ENCODE results near the gene PARD6B. TPM values are rescaled to one million over a fixed set of nuclear protein-coding genes. Genes with fewer than 3 reads are reported as not detected.

Gene PARD6B
- total RNA-seq, 1 donor from 2014 or later, result 13.1 TPM

DNA sequence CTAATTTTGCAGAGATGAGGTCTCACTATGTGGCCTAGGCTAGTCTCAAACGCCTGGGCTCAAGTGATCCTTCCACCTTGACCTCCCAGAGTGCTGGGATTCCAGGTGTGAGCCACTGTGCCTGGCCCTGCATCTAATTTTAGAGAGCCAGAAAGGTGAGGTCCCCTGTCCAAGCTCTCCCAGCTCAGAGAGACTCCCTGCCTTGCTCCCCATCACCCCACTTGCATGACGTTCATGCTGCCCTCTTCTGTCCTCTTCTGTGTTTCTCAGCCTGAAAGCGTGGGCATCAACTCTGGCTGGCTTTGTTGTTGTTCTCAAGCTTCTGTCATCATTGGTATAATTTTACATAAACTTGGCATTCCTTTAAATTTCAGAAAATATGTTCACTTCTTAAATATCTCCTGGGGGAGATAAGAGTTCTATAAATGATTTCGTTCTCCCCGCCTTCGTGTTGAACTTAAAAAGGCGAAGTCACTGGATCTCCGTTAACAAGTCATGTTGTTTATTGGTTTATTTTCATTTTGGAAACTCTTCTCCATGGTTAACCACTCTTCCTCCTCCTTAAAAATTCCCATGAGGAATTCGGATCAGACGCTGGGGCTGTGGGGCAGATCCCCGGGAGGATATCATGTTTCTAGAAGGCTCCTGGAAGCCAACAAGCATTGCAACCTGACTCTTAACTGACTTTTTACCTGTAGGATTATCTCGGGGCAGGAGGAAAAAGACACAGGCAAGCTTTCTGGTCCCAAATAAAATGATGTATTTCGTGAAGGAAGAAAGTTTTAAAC lies 13.2 kb upstream of the PARD6B start:
- Mint-ChIP-seq H3K27me3 (ENCODE audit: low read depth, unreplicated experiment) (peaks cover 4% of the 10 kb centered on the region), H3K27ac (ENCODE audit: unreplicated experiment) (no peak overlapping the region), H3K36me3 (ENCODE audit: low read depth, unreplicated experiment) (no peaks in the 10 kb centered on the region), H3K4me3 (ENCODE audit: unreplicated experiment) (no peak overlapping the region), H3K9me3 (ENCODE audit: unreplicated experiment) (no peaks in the 10 kb centered on the region), H3K4me1 (ENCODE audit: low read depth, unreplicated experiment) (peaks cover 2% of the 10 kb centered on the region)
- no peaks in the 10 kb centered on the region for H4K20me1 ChIP-seq (ENCODE audit: insufficient read depth, low read length)
- no peak for TF ChIP-seq CTCF (IDR thresholded peaks at IDR 0.05; ENCODE audit: insufficient read depth, low read depth, low read length)
- no peak for TF ChIP-seq EZH2 (IDR thresholded peaks at IDR 0.05; ENCODE audit: insufficient read depth, low read length)
- H3K4me3 ChIP-seq (ENCODE audit: insufficient read depth, low read depth, low read length), result no peak overlapping the region
- H3K9me3 ChIP-seq (ENCODE audit: insufficient read depth, low read depth, low read length), result no peaks in the 10 kb centered on the region
- H3K9ac ChIP-seq (ENCODE audit: low read length), result no peak overlapping the region
- FAIRE-seq (no peak), DNase-seq (ENCODE audit: low read depth) (no peak)
- H3K27me3 ChIP-seq (ENCODE audit: insufficient read depth, low read length), result no peaks in the 10 kb centered on the region
- H3K4me2 ChIP-seq (ENCODE audit: low read length), result no peak overlapping the region
- no peaks in the 10 kb centered on the region for H3K79me2 ChIP-seq (ENCODE audit: insufficient read depth, low read length)
- H3K4me1 ChIP-seq (ENCODE audit: insufficient read depth, low read length), result no peaks in the 10 kb centered on the region
- H2AFZ ChIP-seq (ENCODE audit: low read depth, low read length), result no peak overlapping the region
- H3K36me3 ChIP-seq (ENCODE audit: insufficient read depth, low read length), result no peaks in the 10 kb centered on the region
- no peak overlapping the region for H3K27ac ChIP-seq (ENCODE audit: low read depth, low read length)

DNA sequence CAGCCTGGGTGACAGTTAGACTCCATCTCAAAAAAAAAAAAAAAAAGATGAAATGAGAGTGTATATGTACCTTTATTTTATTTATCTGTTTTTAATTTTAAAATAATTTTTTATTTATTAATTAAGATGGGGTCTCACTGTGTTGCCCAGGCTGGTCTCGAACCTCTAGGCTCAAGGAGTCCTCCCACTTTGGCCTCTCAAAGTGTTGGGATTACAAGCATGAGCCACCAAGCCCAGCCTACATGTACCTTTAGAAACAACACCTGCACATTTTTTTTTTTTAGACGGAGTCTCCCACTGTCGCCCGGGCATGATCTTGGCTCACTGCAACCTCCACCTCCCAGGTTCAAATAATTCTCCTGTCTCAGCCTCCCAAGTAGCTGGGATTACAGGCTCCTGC lies 12.1 kb upstream of the PARD6B start:
- Histone ChIP-seq H4K20me1 (ENCODE audit: insufficient read depth, low read length) (no peaks in the 10 kb centered on the region), H3K79me2 (ENCODE audit: insufficient read depth, low read length) (no peaks in the 10 kb centered on the region), H3K9ac (ENCODE audit: low read length) (no peak overlapping the region), H3K27me3 (ENCODE audit: insufficient read depth, low read length) (no peaks in the 10 kb centered on the region), H3K4me1 (ENCODE audit: insufficient read depth, low read length) (peaks cover 2% of the 10 kb centered on the region), H2AFZ (ENCODE audit: low read depth, low read length) (no peak overlapping the region), H3K4me2 (ENCODE audit: low read length) (no peak overlapping the region), H3K27ac (ENCODE audit: low read depth, low read length) (no peak overlapping the region), H3K9me3 (ENCODE audit: insufficient read depth, low read depth, low read length) (no peaks in the 10 kb centered on the region), H3K36me3 (ENCODE audit: insufficient read depth, low read length) (no peaks in the 10 kb centered on the region), H3K4me3 (ENCODE audit: insufficient read depth, low read depth, low read length) (no peak overlapping the region)
- Mint-ChIP-seq H3K27ac (ENCODE audit: unreplicated experiment) (no peak overlapping the region), H3K4me1 (ENCODE audit: low read depth, unreplicated experiment) (peaks cover 2% of the 10 kb centered on the region), H3K4me3 (ENCODE audit: unreplicated experiment) (no peak overlapping the region), H3K27me3 (ENCODE audit: low read depth, unreplicated experiment) (peaks cover 2% of the 10 kb centered on the region), H3K36me3 (ENCODE audit: low read depth, unreplicated experiment) (no peaks in the 10 kb centered on the region), H3K9me3 (ENCODE audit: unreplicated experiment) (no peaks in the 10 kb centered on the region)
- FAIRE-seq, result no peak
- TF ChIP-seq CTCF (IDR thresholded peaks at IDR 0.05; ENCODE audit: insufficient read depth, low read depth, low read length), result no peak
- no peak for TF ChIP-seq EZH2 (IDR thresholded peaks at IDR 0.05; ENCODE audit: insufficient read depth, low read length)
- no peak for DNase-seq (ENCODE audit: low read depth)

- H3K4me1 ChIP-seq (ENCODE audit: insufficient read depth, low read length), result peaks cover 7% of the 10 kb centered on the region
- H3K27me3 Mint-ChIP-seq (ENCODE audit: low read depth, unreplicated experiment), result peaks cover 2% of the 10 kb centered on the region
These were observed 11.4 kb upstream of the PARD6B start for GRCh38 chr20:50720026-50720425.

More at GRCh38 chr20:50720026-50720425, 11.4 kb upstream of the PARD6B start:
- Mint-ChIP-seq H3K4me3 (ENCODE audit: unreplicated experiment) (no peak overlapping the region), H3K36me3 (ENCODE audit: low read depth, unreplicated experiment) (no peaks in the 10 kb centered on the region), H3K4me1 (ENCODE audit: low read depth, unreplicated experiment) (peaks cover 2% of the 10 kb centered on the region), H3K9me3 (ENCODE audit: unreplicated experiment) (no peaks in the 10 kb centered on the region), H3K27ac (ENCODE audit: unreplicated experiment) (no peak overlapping the region)
- Histone ChIP-seq H3K4me3 (ENCODE audit: insufficient read depth, low read depth, low read length) (no peak overlapping the region), H3K36me3 (ENCODE audit: insufficient read depth, low read length) (no peaks in the 10 kb centered on the region), H4K20me1 (ENCODE audit: insufficient read depth, low read length) (no peaks in the 10 kb centered on the region), H3K27me3 (ENCODE audit: insufficient read depth, low read length) (no peaks in the 10 kb centered on the region), H3K79me2 (ENCODE audit: insufficient read depth, low read length) (no peaks in the 10 kb centered on the region), H3K27ac (ENCODE audit: low read depth, low read length) (no peak overlapping the region), H3K4me2 (ENCODE audit: low read length) (no peak overlapping the region), H2AFZ (ENCODE audit: low read depth, low read length) (no peak overlapping the region), H3K9ac (ENCODE audit: low read length) (no peak overlapping the region), H3K9me3 (ENCODE audit: insufficient read depth, low read depth, low read length) (no peaks in the 10 kb centered on the region)
- DNase-seq (ENCODE audit: low read depth) (no peak), FAIRE-seq (no peak)
- no peak for TF ChIP-seq CTCF (IDR thresholded peaks at IDR 0.05; ENCODE audit: insufficient read depth, low read depth, low read length)
- no peak for TF ChIP-seq EZH2 (IDR thresholded peaks at IDR 0.05; ENCODE audit: insufficient read depth, low read length)

Data from astrocyte (in vitro differentiated cells and primary cell).